H1 (cell line): ENCODE measurements around the gene TMEM229B. TPM values are rescaled to one million over a fixed set of nuclear protein-coding genes. Genes with fewer than 3 reads are reported as not detected.

Experiments used
- CTCF ChIA-PET: fragments of 300-600 bp; sonication (Branson Sonifier 250); formaldehyde crosslinking; loops from one replicate; lab custom pipeline; 2021; ENCODE audit not compliant: partially characterized antibody; lab: Charles Lee
- POLR2A ChIA-PET: fragments of 300-600 bp; sonication (Branson Sonifier 250); formaldehyde crosslinking; loops from one replicate; lab custom pipeline; 2021; ENCODE audit warnings: inconsistent platforms; ENCODE audit not compliant: partially characterized antibody; lab: Charles Lee
- DNase-seq, 2 experiments: peaks; one replicate each; pipeline versions ENCODE4 v3.0.0 to v3.0.0-alpha.2; 2010 to 2022; ENCODE audit warnings: low spot score in 2 of 2, low read depth in 1 of 2, mixed read lengths in 1 of 2
- FAIRE-seq: peaks from 2 replicates; lab custom pipeline; 2011; peaks lifted over from hg19 to GRCh38; lab: Jason Lieb, UNC
- H2AFZ ChIP-seq: 2 replicates; pipeline ENCODE4 v1.8.1; 2012; ENCODE audit warnings: low read length, inconsistent platforms
- H2AK5ac ChIP-seq: 2 replicates; pipeline ENCODE4 v1.6.1; 2013; ENCODE audit warnings: low read depth, low read length
- H2BK120ac ChIP-seq: replicated peaks from 2 replicates; pipeline ENCODE3; 2013; ENCODE audit warnings: low read depth, low read length, inconsistent platforms
- H2BK12ac ChIP-seq: 2 replicates; pipeline ENCODE4 v1.6.1; 2013; ENCODE audit warnings: low read depth, low read length
- H2BK15ac ChIP-seq: 2 replicates; pipeline ENCODE4 v1.6.1; 2013; ENCODE audit warnings: low read length
- H2BK20ac ChIP-seq: 2 replicates; pipeline ENCODE4 v1.6.1; 2013; ENCODE audit warnings: low read length
- H2BK5ac ChIP-seq: 2 replicates; pipeline ENCODE4 v1.6.1; 2013; ENCODE audit warnings: low read depth, low read length
- H3K14ac ChIP-seq: 2 replicates; pipeline ENCODE4 v1.6.1; 2013; ENCODE audit warnings: inconsistent platforms; ENCODE audit not compliant: insufficient read length
- H3K18ac ChIP-seq: 2 replicates; pipeline ENCODE4 v1.6.1; 2013; ENCODE audit warnings: low read length; ENCODE audit errors: extremely low read depth
- H3K23ac ChIP-seq: 2 replicates; pipeline ENCODE4 v1.6.1; 2013; ENCODE audit warnings: inconsistent platforms; ENCODE audit not compliant: insufficient read length
- H3K23me2 ChIP-seq: 2 replicates; pipeline ENCODE4 v1.6.1; 2013; ENCODE audit warnings: low read depth, low read length
- H3K27ac ChIP-seq: 2 replicates; pipeline ENCODE4 v1.6.1; 2011; ENCODE audit warnings: low read depth, low read length, inconsistent platforms
- H3K27me3 ChIP-seq, 4 experiments: replicated peaks in 1 of 4; 1 replicate in 1 of 4; 2 replicates in 3 of 4; pipeline versions ENCODE4 v1.6.1 to v1.8.1; 2011 to 2013; ENCODE audit warnings: low read length in 3 of 4, mild to moderate bottlenecking in 3 of 4, inconsistent platforms in 2 of 4, mixed read lengths in 2 of 4, moderate library complexity in 1 of 4; ENCODE audit not compliant: control insufficient read depth in 3 of 4, insufficient read depth in 3 of 4; ENCODE audit errors: extremely low read depth in 1 of 4
- H3K36me3 ChIP-seq, 4 experiments: 2 replicates each; pipeline versions ENCODE4 v1.6.1 to v1.8.1; 2011 to 2013; ENCODE audit warnings: mild to moderate bottlenecking in 4 of 4, low read length in 3 of 4, moderate library complexity in 2 of 4, control low read depth in 1 of 4, inconsistent platforms in 1 of 4; ENCODE audit not compliant: insufficient read depth in 4 of 4, control insufficient read depth in 2 of 4
- H3K4ac ChIP-seq: replicated peaks from 2 replicates; pipeline ENCODE3; 2013; ENCODE audit warnings: low read length, low read depth, mixed read lengths, inconsistent platforms; ENCODE audit not compliant: insufficient read length
- H3K4me1 ChIP-seq, 4 experiments: replicated peaks in 1 of 4; 1 replicate in 1 of 4; 2 replicates in 3 of 4; pipeline versions ENCODE4 v1.6.1 to v1.8.1; 2011 to 2013; ENCODE audit warnings: low read length in 3 of 4, inconsistent platforms in 2 of 4, mixed read lengths in 1 of 4; ENCODE audit not compliant: insufficient read depth in 4 of 4, control insufficient read depth in 3 of 4
- H3K4me2 ChIP-seq, 2 experiments: 2 replicates each; pipeline versions ENCODE4 v1.6.1 to v1.8.1; 2011 to 2013; ENCODE audit warnings: low read depth in 2 of 2, low read length in 2 of 2, control low read depth in 1 of 2, inconsistent platforms in 1 of 2, mild to moderate bottlenecking in 1 of 2; ENCODE audit not compliant: insufficient read depth in 1 of 2
- H3K4me3 ChIP-seq, 4 experiments: fragments of 200-600, 300-600 bp in 1 of 4; sonication (generic), shearing (Covaris generic), sonication (Bioruptor Twin) in 1 of 4; 2 replicates each; pipeline versions ENCODE4 v1.5.1 to v1.8.1; 2011 to 2016; ENCODE audit warnings: low read length in 4 of 4, low read depth in 3 of 4, control low read depth in 2 of 4, inconsistent platforms in 2 of 4, mild to moderate bottlenecking in 2 of 4, mixed read lengths in 1 of 4, moderate library complexity in 1 of 4; ENCODE audit not compliant: insufficient read depth in 2 of 4; ENCODE audit errors: extremely low read depth in 1 of 4
- H3K56ac ChIP-seq: replicated peaks from 2 replicates; pipeline ENCODE3; 2013; ENCODE audit warnings: low read depth, mild to moderate bottlenecking, mixed read lengths, low read length, inconsistent platforms; ENCODE audit not compliant: insufficient read length
- H3K79me1 ChIP-seq: 2 replicates; pipeline ENCODE4 v1.6.1; 2013; ENCODE audit warnings: low read depth, low read length, control low read depth
- H3K79me2 ChIP-seq, 2 experiments: 2 replicates each; pipeline versions ENCODE4 v1.6.1 to v1.8.1; 2012 to 2013; ENCODE audit warnings: low read length in 2 of 2, mild to moderate bottlenecking in 2 of 2, inconsistent platforms in 1 of 2; ENCODE audit not compliant: insufficient read depth in 2 of 2, control insufficient read depth in 1 of 2
- H3K9ac ChIP-seq, 4 experiments: replicated peaks in 1 of 4; 1 replicate in 1 of 4; 2 replicates in 3 of 4; pipeline versions ENCODE4 v1.6.1 to v1.8.1; 2011 to 2013; ENCODE audit warnings: low read depth in 3 of 4, low read length in 3 of 4, control low read depth in 2 of 4, mild to moderate bottlenecking in 2 of 4, moderate library complexity in 2 of 4, inconsistent platforms in 1 of 4; ENCODE audit errors: extremely low read depth in 1 of 4
- H3K9me3 ChIP-seq, 2 experiments: 2 replicates each; pipeline versions ENCODE4 v1.6.1 to v1.8.1; 2012 to 2013; ENCODE audit warnings: mild to moderate bottlenecking in 2 of 2, moderate library complexity in 2 of 2, control low read depth in 1 of 2, inconsistent platforms in 1 of 2, low read depth in 1 of 2, low read length in 1 of 2, mixed read lengths in 1 of 2; ENCODE audit not compliant: insufficient read depth in 2 of 2
- H4K20me1 ChIP-seq, 2 experiments: replicated peaks in 1 of 2; 2 replicates each; pipeline versions ENCODE3 to v1.8.1; 2011 to 2013; ENCODE audit warnings: inconsistent platforms in 2 of 2, low read length in 2 of 2, mild to moderate bottlenecking in 1 of 2; ENCODE audit not compliant: insufficient read depth in 2 of 2, control insufficient read depth in 1 of 2
- H4K5ac ChIP-seq: 2 replicates; pipeline ENCODE4 v1.6.1; 2013; ENCODE audit warnings: low read length, low read depth, mixed read lengths, inconsistent platforms; ENCODE audit not compliant: insufficient read length
- H4K8ac ChIP-seq: 2 replicates; pipeline ENCODE4 v1.8.0; 2013; ENCODE audit warnings: mild to moderate bottlenecking, moderate library complexity, low read length, inconsistent platforms; ENCODE audit not compliant: insufficient read depth; ENCODE audit errors: extremely low read depth
- H4K91ac ChIP-seq: replicated peaks from 2 replicates; pipeline ENCODE3; 2013; ENCODE audit warnings: low read length, mixed read lengths, inconsistent platforms; ENCODE audit not compliant: insufficient read length
- CHD1 ChIP-seq: IDR thresholded peaks from 2 replicates; pipeline ENCODE4 v1.6.1; 2012; ENCODE audit warnings: low read depth, low read length, improper control_type of control experiment
- CTCF ChIP-seq, 3 experiments: IDR thresholded peaks; 1 replicate in 2 of 3; 2 replicates in 1 of 3; pipeline versions ENCODE4 v1.5.1 to v1.6.1; 2011; ENCODE audit warnings: low read length in 3 of 3, mild to moderate bottlenecking in 3 of 3, inconsistent platforms in 2 of 3, low read depth in 1 of 3, moderate library complexity in 1 of 3; ENCODE audit not compliant: insufficient read depth in 1 of 3; ENCODE audit errors: control extremely low read depth in 1 of 3
- EGR1 ChIP-seq: IDR thresholded peaks from 2 replicates; pipeline ENCODE4 v1.6.1; 2011; ENCODE audit warnings: low read depth, low read length, borderline replicate concordance
- HDAC2 ChIP-seq, 2 experiments: fragments of 300-600 bp in 1 of 2; sonication (generic) in 1 of 2; IDR thresholded peaks; 2 replicates each; pipeline ENCODE4 v1.6.1; 2011 to 2012; ENCODE audit warnings: low read depth in 2 of 2, low read length in 2 of 2, mild to moderate bottlenecking in 2 of 2, moderate library complexity in 2 of 2, borderline replicate concordance in 1 of 2, inconsistent platforms in 1 of 2
- MAFK ChIP-seq: IDR thresholded peaks from 2 replicates; pipeline ENCODE4 v1.6.1; 2012; ENCODE audit warnings: low read depth, mild to moderate bottlenecking, improper control_type of control experiment, low read length
- RAD21 ChIP-seq, 2 experiments: IDR thresholded peaks in 1 of 2; conservative IDR thresholded peaks in 1 of 2; 2 replicates each; pipeline ENCODE4 v1.6.1; 2011; ENCODE audit warnings: low read depth in 2 of 2, low read length in 2 of 2, improper control_type of control experiment in 1 of 2, inconsistent platforms in 1 of 2, mild to moderate bottlenecking in 1 of 2, moderate library complexity in 1 of 2
- TAF1 ChIP-seq: IDR thresholded peaks from 2 replicates; pipeline ENCODE4 v1.6.1; 2011; ENCODE audit warnings: mild to moderate bottlenecking, low read depth, low read length
- TBP ChIP-seq: IDR thresholded peaks from 2 replicates; pipeline ENCODE4 v1.6.1; 2011; ENCODE audit warnings: low read depth, low read length, improper control_type of control experiment
- WGBS, 2 experiments: shearing (Covaris generic) in 1 of 2; methylation state at CpG; one replicate each; pipeline versions ENCODE4 v1.1.6 to v1.1.7; 2013 to 2015; ENCODE audit warnings: low lambda C conversion rate in 2 of 2, mixed read lengths in 2 of 2, inconsistent platforms in 1 of 2, low coverage in 1 of 2, missing lambda C conversion rate in 1 of 2; ENCODE audit not compliant: insufficient replicate concordance in 2 of 2, insufficient coverage in 1 of 2, insufficient read length in 1 of 2; ENCODE audit errors: extremely low coverage in 1 of 2, missing lambda C conversion rate in 1 of 2; 5-methylcytosine and 5-hydroxymethylcytosine counted together
- polyA plus RNA-seq, 7 experiments: library from polyadenylated mRNA; depleted of rRNA in 3 of 7; stranded (reverse) in 5 of 7; unstranded in 2 of 7; fragments of >200 nt in 5 of 7; fragments of 200-250 nt in 2 of 7; gene quantifications; 1 replicate in 5 of 7; 2 replicates in 1 of 7; 4 replicates in 1 of 7; pipeline versions ENCODE4 v1.2.1 to v1.2.3, GENCODE V29; 2011 to 2013; ENCODE audit warnings: missing spikeins in 2 of 7, mixed read lengths in 2 of 7
- total RNA-seq: library from RNA; stranded (reverse); fragmentation: NEBNext Ultra II Directional; extraction: Animal tissue kit (Norgen Biotek cat#: 25700); gene quantifications from 2 replicates; pipeline ENCODE4 v1.2.1, GENCODE V29; 2021

The TMEM229B gene
- total and polyA plus RNA-seq, 2 of the 8 experiments (the other 6 are each of a cell fraction or from before 2014, with no cell fraction given), result 0.73 to 0.85 TPM

DNA sequence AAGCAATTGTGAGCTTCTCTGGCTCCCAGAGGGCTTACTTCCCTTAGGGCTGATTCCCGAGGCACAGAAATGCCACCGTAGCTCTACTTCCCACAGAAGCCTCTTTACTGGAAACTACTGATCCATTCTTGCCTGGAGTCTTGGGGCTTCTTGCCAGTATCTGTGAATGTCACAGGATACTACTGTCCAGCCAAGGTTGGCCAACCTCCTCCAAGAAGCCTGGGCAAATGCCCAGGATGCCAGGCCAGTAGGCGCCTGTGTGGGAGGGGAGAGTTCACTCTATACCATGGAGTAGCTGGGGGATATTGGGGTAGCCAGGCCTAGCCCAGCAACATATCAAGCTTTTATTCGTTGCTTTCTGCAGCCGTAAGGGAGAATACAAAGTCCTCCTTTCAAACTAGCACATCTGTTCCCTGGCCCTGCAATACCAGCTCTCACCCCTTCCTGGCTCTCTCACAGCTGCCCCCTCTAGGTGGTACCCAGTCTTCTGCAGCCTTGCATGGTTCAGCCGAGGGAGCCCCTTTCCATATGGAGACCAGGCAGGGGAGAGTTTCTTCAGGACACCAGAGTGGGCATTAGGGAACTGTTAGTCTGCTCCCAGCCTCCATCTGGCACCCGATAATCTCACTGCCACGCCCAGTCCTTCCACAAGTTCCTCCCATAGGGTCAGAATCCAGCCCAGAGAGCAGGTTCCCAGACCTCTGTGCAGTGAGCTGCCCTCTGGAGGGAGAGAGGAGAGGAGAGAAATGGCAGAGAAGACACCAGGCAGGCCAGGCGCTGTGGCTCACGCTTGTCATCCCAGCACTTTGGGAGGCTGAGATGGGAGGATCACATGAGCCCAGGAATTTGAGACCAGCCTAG lies 52.3 kb downstream of the TMEM229B start:
- no peaks in the 10 kb centered on the region for H3K79me2 ChIP-seq
- H3K23ac ChIP-seq, result no peak overlapping the region
- no peak overlapping the region for H3K4ac ChIP-seq
- no peak overlapping the region for H2BK12ac ChIP-seq
- no peaks in the 10 kb centered on the region for H3K4me1 ChIP-seq
- no peak overlapping the region for H4K5ac ChIP-seq
- H3K4me2 ChIP-seq, result no peak overlapping the region
- no peak overlapping the region for H3K4me3 ChIP-seq
- no peak overlapping the region for H2BK120ac ChIP-seq
- no peaks in the 10 kb centered on the region for H3K23me2 ChIP-seq
- POLR2A ChIA-PET, result interaction anchor here (1.3 to 1.8 kb wide), 3 partner anchors 9 to 259 kb away, joined by 3 to 7 read pairs (median 3); partner anchors contain the start of gene RDH11
- H2AFZ ChIP-seq, result no peak overlapping the region
- no peak overlapping the region for H3K18ac ChIP-seq
- no peaks in the 10 kb centered on the region for H3K9me3 ChIP-seq
- H3K56ac ChIP-seq, result no peak overlapping the region
- H3K14ac ChIP-seq, result no peak overlapping the region
- CTCF ChIA-PET, result interaction anchor here (0.5 to 10.0 kb wide), 23 partner anchors 9 to 955 kb away, joined by 3 to 115 read pairs (median 5); partner anchors contain the start of gene PIGH
- FAIRE-seq, result no peak
- H3K27ac ChIP-seq, result no peak overlapping the region
- H3K79me1 ChIP-seq, result no peaks in the 10 kb centered on the region; the same call in 1 of the 2 replicates
- H4K8ac ChIP-seq, result no peak overlapping the region
- H3K27me3 ChIP-seq, result no peaks in the 10 kb centered on the region
- no peak overlapping the region for H2AK5ac ChIP-seq
- no peak overlapping the region for H2BK20ac ChIP-seq
- H4K91ac ChIP-seq, result no peak overlapping the region
- no peak overlapping the region for H2BK5ac ChIP-seq
- 86% methylated on average over 10 of the region's 10 CpGs; no CpG with 5 or more reads in 1 of the 2 experiments for WGBS, 2 experiments
- no peaks in the 10 kb centered on the region for H4K20me1 ChIP-seq
- no peak overlapping the region for H2BK15ac ChIP-seq
- no peak for DNase-seq
- no peaks in the 10 kb centered on the region for H3K36me3 ChIP-seq
- no peak overlapping the region for H3K9ac ChIP-seq
- TF ChIP-seq HDAC2 (IDR thresholded peaks at IDR 0.05; ENCODE audit: borderline replicate concordance in 1 of 2, low read depth in 2 of 2, low read length in 2 of 2), result no peak
- no peak for TF ChIP-seq TBP
- TF ChIP-seq RAD21 (IDR thresholded peaks at IDR 0.05 in 1 of 2, conservative IDR thresholded peaks at IDR 0.05 in 1 of 2; ENCODE audit: low read depth in 2 of 2, low read length in 2 of 2), result peak in 1 of 2 experiments; percentile 34; a peak in 2 of 4 replicates
- no peak for TF ChIP-seq EGR1
- TF ChIP-seq CTCF (IDR thresholded peaks at IDR 0.05; ENCODE audit: control extremely low read depth in 1 of 3, insufficient read depth in 1 of 3, low read depth in 1 of 3, low read length in 3 of 3), result peak; percentile 52 to 89 (median 52)
- no peak for TF ChIP-seq MAFK
- no peak for TF ChIP-seq CHD1
- no peak for TF ChIP-seq TAF1
